Heart left ventricle (tissue), 16 donors: Measurements from ENCODE around the gene PDCD4. TPM values are rescaled to one million over a fixed set of nuclear protein-coding genes. Genes with fewer than 3 reads are reported as not detected.

Source experiments
- ATAC-seq, 4 donors: fragments of 200-7000 bp; cut with Tn5 transposase; one replicate each; pipeline ENCODE4 v1.9.1; 2020 to 2022; ENCODE audit warnings: moderate library complexity in 4 of 4, mild to moderate bottlenecking in 3 of 4, moderate number of reproducible peaks in 1 of 4
- DNase-seq, 5 donors: peaks; one replicate each; pipeline ENCODE4 v3.0.0-alpha.2; 2020
- H3K27ac ChIP-seq, 12 donors: fragments of 200-600 bp; sonication (generic) in 4 of 12; one replicate each; pipeline versions ENCODE4 v1.5.0 to v1.8.0; 2016 to 2022; ENCODE audit warnings: mild to moderate bottlenecking in 2 of 12
- H3K27me3 ChIP-seq, 9 donors: fragments of 200-600 bp; sonication (generic) in 2 of 9; one replicate each; pipeline versions ENCODE4 v1.5.1 to v1.8.0; 2016 to 2022; ENCODE audit warnings: mild to moderate bottlenecking in 3 of 9
- H3K36me3 ChIP-seq, 9 donors: fragments of 200-600 bp; sonication (generic) in 2 of 9; one replicate each; pipeline versions ENCODE4 v1.5.0 to v1.8.0; 2018 to 2022; ENCODE audit warnings: mild to moderate bottlenecking in 2 of 9
- H3K4me1 ChIP-seq, 12 donors: fragments of 200-600 bp; sonication (generic) in 4 of 12; one replicate each; pipeline versions ENCODE4 v1.5.0 to v1.8.0; 2016 to 2022; ENCODE audit warnings: mild to moderate bottlenecking in 3 of 12
- H3K4me3 ChIP-seq, 12 donors: fragments of 200-600 bp; sonication (generic) in 4 of 12; one replicate each; pipeline versions ENCODE4 v1.5.0 to v1.8.0; 2017 to 2022; ENCODE audit warnings: mild to moderate bottlenecking in 9 of 12, moderate library complexity in 4 of 12
- H3K9me3 ChIP-seq, 12 donors: fragments of 200-600 bp; sonication (generic) in 4 of 12; one replicate each; pipeline versions ENCODE4 v1.5.0 to v1.8.0; 2016 to 2022; ENCODE audit warnings: mild to moderate bottlenecking in 1 of 12
- CTCF ChIP-seq, 12 donors: fragments of 200-600 bp; sonication (generic) in 4 of 12; IDR thresholded peaks; one replicate each; pipeline versions ENCODE4 v1.5.0 to v1.8.0; 2018 to 2022; ENCODE audit warnings: antibody characterized with exemption in 12 of 12, mild to moderate bottlenecking in 5 of 12
- POLR2A ChIP-seq, 2 donors: fragments of 450-650 bp; IDR thresholded peaks; one replicate each; pipeline ENCODE4 v1.6.1; 2017; ENCODE audit warnings: antibody characterized with exemption in 2 of 2, mild to moderate bottlenecking in 2 of 2, moderate library complexity in 2 of 2
- WGBS, 4 donors: extraction: QIAGEN DNeasy Blood & Tissue Kit in 2 of 4; methylation state at CpG; one replicate each; pipeline versions ENCODE4 v1.1.5 to v1.1.7; 2013 to 2018; 5-methylcytosine and 5-hydroxymethylcytosine counted together
- intact Hi-C, 10 donors: fragments of 100-400 bp; cut with DNase I; formaldehyde crosslinking; loops; one replicate each; pipeline versions ENCODE4 v1.11.1 to v1.14.2; 2022
- polyA plus RNA-seq, 2 donors: library from polyadenylated mRNA; stranded (reverse); fragments of 200-250 nt; gene quantifications; one replicate each; pipeline ENCODE4 v1.2.3, GENCODE V29; 2013
- total RNA-seq, 9 donors: library from RNA; depleted of rRNA in 2 of 9; stranded (reverse); fragments of >200 nt in 2 of 9; fragmentation: NEBNext Ultra II Directional in 3 of 9; extraction: Animal tissue kit (Norgen Biotek cat#: 25700) in 3 of 9; gene quantifications; one replicate each; pipeline versions ENCODE4 v1.1.0 to v1.2.4, GENCODE V29; 2016 to 2023
- donor health status: ischemic (EF 13 %, LVEDD 7.1; RV severe dilation, severe dysfunction).
- donor health status: healthy with polysubstance abuse.
- donor health status: DM: no; HTN: yes; CAD: no.
- donor health status: DM: no; HTN: no; CAD: no.
- donor health status: ischemic (EF 25% LVEDD 6.9; RV normal size, moderate dysfunction).
- donor health status: ischemic (EF 25% LVEDD 5.7; RV mildly dilated, moderate dysfunction).
- donor health status: healthy.
- donor health status: DM: yes; HTN: yes; CAD: no.
- donor health status: ischemic (EF 35%, LVEDD 5.7; RV mildly dilated, moderate dysfunction).
- donor health status: nonischemic (EF 11% LVEDD 7.7; RV severe dilation, severe dysfunction).
- donor health status: DM: yes; HTN: yes; CAD: no.
- donor health status: PGD.
- donor health status: ischemic (EF 29% LVEDD 5.4; RV normal size, mild dysfunction).
- donor health status: nonischemic (EF 23%, LVEDD 6.1; RV moderate dilation, normal function).

The PDCD4 gene
- total and polyA plus RNA-seq, 11 donors: 18.2 to 73.2 (median 42.6) TPM

DNA sequence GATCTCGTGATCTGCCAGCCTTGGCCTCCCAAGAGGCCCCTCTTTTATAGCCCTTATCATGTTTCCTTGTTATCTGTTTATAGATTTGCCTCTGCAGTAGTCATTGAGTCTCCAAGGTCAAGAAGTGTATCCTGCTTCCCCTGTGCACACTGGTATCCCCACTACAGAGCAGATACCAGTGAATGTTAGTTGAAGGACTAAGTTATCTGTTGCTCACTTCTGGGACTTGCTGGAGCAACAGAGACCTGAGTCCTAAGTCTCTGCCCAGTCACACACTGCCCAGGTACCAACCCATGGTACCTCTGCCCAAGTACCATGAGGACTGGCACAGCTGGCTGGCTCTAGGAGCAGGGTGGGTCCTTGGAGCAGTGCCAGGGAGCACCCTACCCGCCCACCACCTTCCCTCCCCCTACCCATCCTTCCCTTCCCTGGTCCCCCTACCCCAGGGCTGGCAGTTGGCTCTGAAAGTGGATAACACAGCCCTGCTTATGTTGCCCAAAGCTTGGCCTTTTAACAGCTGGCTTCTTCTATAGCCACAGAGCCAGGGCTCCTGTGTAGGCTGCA is 26.5 kb upstream of the PDCD4 start:
- Histone ChIP-seq H3K27me3 (no peaks in the 10 kb centered on the region), H3K4me3 (no peak overlapping the region), H3K36me3 (no peaks in the 10 kb centered on the region), H3K9me3 (no peaks in the 10 kb centered on the region), H3K27ac (no peak overlapping the region), H3K4me1 (peaks cover 0 to 21% (median 2%) of the 10 kb centered on the region in 12 donors)
- ATAC-seq (no peak), DNase-seq (no peak)
- TF ChIP-seq POLR2A (IDR thresholded peaks at IDR 0.05) (no peak), CTCF (IDR thresholded peaks at IDR 0.05) (no peak)
- intact Hi-C loops: no loop called here
- 75 to 96% (median 86%) methylated on average over 1 to 2 of the region's 2 CpGs for WGBS, 4 donors

DNA sequence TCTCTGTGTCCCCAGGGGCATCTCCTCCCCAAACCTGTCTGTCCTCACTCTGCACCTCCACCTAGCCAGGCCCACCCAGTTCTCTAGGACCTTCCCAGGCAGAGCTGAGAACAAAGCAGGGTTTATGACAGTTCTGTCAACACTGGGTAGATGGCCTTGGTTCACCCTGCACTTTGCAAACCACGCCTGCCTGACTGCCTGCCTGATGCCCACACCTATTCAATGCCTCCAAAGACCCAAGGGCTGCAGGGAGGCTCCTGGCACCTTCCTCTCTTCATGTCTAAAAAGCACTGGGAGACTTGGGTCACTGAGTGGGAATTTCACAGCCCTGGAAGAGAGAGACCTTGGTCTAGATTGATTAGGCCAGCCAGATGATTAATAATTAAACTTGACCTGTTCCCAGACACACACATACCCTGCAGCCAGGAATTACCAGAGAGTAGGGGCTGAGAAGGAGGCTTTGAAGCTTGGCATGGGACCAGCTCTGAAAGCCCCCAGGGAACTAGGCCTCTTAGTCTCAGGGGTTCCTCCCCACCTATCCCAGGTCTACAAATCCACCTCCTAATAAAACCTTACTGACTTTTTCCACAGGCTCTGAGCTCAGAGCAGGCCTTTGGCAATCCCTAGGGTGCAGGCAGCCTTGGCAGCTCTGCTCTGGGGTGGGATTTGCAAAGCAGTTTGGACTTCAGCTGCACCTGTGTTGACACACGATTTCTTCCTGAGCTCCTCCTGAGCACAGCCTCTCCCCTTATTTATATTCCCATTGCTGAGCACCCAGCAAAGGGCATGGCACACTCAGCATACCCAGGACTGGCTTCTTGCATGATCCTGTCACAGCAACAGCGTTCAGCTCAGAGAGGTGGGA is 25.7 kb upstream of the PDCD4 start:
- DNase-seq: no peak
- peak in 3 of 4 donors; percentile 19 to 29 (median 23) for ATAC-seq
- H3K36me3 ChIP-seq: no peaks in the 10 kb centered on the region
- H3K4me1 ChIP-seq: peaks cover 0 to 27% (median 0%) of the 10 kb centered on the region in 12 donors
- H3K27me3 ChIP-seq: no peaks in the 10 kb centered on the region
- no peak for TF ChIP-seq CTCF (IDR thresholded peaks at IDR 0.05)
- TF ChIP-seq POLR2A (IDR thresholded peaks at IDR 0.05): no peak
- H3K9me3 ChIP-seq: no peaks in the 10 kb centered on the region
- H3K4me3 ChIP-seq: no peak overlapping the region
- no peak overlapping the region for H3K27ac ChIP-seq
- whole genome bisulfite sequencing, 4 donors: 82 to 91% (median 86%) methylated on average over 2 to 3 of the region's 3 CpGs
- intact Hi-C loops: no loop called here

DNA sequence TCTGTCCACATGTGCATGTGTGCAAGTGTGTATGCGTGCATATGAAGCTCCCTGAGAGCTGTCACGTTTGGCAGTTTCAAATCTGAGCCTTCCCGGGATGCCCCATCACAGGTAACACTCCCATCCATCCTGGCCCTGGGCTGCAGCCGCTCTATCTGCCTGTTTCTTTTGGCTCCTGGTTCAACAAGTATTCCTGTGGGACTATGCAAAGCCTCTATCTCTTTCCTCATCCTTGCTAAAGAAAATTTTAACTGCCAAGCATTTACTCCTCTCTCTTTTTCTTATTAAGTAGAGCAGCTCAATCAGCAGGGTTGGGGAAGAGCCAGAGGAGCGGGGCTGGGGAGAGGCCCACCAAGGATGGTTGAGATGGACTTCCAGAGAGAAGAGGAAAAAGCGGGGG is 24.4 kb upstream of the PDCD4 start:
- 58 to 73% (median 66%) methylated on average over 6 of the region's 6 CpGs for WGBS, 4 donors
- no peak for TF ChIP-seq CTCF (IDR thresholded peaks at IDR 0.05)
- no peak for TF ChIP-seq POLR2A (IDR thresholded peaks at IDR 0.05)
- Histone ChIP-seq H3K4me1 (peaks cover 0 to 29% (median 0%) of the 10 kb centered on the region in 12 donors), H3K9me3 (no peaks in the 10 kb centered on the region), H3K4me3 (no peak overlapping the region), H3K36me3 (no peaks in the 10 kb centered on the region), H3K27ac (no peak overlapping the region), H3K27me3 (no peaks in the 10 kb centered on the region)
- ATAC-seq (no peak), DNase-seq (no peak)
- intact Hi-C loops: no loop called here

- intact Hi-C loops: no loop called here
- Histone ChIP-seq H3K27me3 (no peaks in the 10 kb centered on the region), H3K36me3 (no peaks in the 10 kb centered on the region), H3K9me3 (no peaks in the 10 kb centered on the region), H3K27ac (no peak overlapping the region), H3K4me3 (no peak overlapping the region), H3K4me1 (peaks cover 0 to 27% (median 0%) of the 10 kb centered on the region in 12 donors)
- 80 to 92% (median 89%) methylated on average over 2 of the region's 2 CpGs for WGBS, 4 donors
- TF ChIP-seq CTCF (IDR thresholded peaks at IDR 0.05) (no peak), POLR2A (IDR thresholded peaks at IDR 0.05) (no peak)
- ATAC-seq (no peak), DNase-seq (no peak)
Observed at GRCh38 chr10:110848106-110848505, 23.6 kb upstream of the PDCD4 start.
